Measurements from ENCODE around the gene DGAT2.

DGAT2 gene

DNA sequence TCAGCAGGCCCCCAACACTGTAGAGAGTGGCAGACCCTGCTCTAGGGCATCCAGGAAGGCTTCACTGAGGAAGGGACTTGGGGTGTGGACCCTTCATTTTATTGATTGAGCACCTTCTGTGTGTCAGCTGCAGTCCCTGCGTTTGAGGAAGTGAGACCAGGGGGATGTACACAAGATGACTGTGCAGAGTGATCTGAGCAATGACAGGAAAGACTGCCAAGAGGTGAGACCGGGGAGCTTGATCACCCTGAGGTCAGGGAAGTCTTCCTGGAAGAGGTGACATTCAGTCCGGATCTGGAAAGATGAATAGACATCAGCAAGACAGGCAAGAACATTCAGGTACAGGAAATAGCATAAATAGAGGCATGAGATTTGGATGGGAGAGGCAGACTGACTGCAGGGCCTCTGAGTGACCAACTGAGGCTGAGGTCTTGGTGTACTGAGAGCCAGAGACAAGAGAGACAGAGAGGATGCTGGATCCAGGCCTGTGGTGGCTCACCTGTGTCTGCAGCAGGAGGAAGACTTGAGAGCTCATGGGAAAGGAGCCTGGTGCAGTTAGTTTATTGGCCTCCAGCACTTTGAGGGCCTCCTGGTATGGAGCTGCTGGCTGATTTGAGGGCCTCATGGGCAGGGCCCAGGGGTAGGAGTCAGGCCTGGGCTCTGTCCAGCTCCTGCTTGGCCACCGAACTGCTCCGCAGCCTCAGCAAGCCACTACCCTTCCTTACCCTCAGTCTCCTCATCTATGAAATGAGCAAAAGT is 5.2 kb downstream of the DGAT2 start:
- DNase-seq (ENCODE audit: low read depth): no peak
- no peak overlapping the region for H3K4me3 ChIP-seq (ENCODE audit: low read depth, low read length)
- TF ChIP-seq, protein P1, sequence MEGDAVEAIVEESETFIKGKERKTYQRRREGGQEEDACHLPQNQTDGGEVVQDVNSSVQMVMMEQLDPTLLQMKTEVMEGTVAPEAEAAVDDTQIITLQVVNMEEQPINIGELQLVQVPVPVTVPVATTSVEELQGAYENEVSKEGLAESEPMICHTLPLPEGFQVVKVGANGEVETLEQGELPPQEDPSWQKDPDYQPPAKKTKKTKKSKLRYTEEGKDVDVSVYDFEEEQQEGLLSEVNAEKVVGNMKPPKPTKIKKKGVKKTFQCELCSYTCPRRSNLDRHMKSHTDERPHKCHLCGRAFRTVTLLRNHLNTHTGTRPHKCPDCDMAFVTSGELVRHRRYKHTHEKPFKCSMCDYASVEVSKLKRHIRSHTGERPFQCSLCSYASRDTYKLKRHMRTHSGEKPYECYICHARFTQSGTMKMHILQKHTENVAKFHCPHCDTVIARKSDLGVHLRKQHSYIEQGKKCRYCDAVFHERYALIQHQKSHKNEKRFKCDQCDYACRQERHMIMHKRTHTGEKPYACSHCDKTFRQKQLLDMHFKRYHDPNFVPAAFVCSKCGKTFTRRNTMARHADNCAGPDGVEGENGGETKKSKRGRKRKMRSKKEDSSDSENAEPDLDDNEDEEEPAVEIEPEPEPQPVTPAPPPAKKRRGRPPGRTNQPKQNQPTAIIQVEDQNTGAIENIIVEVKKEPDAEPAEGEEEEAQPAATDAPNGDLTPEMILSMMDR (conservative IDR thresholded peaks at IDR 0.05; ENCODE audit: low read depth, low read length): no peak

DNA sequence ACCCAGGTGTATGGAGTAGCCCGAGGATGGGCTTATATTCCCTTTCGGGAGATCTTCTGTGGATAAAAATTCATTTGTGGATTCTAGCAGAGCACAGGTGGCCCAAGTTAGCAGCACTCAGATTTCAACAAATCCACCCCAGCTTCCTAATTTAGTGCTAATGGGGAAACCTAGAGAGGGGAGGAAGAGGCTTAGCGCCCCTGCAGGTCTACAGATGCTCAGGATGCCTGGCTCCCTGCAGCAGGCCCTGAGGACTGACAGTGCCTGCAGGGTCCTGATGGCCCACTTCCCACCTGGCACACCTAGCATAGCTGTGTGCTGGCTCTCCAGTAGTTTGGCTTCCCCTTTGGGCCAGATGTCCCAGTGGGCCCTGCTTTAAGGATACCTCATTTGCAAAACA is 6.5 kb downstream of the DGAT2 start:
- DNase-seq (ENCODE audit: low read depth): no peak
- TF ChIP-seq, protein P1 (conservative IDR thresholded peaks at IDR 0.05; ENCODE audit: low read depth, low read length): no peak
- no peak overlapping the region for H3K4me3 ChIP-seq (ENCODE audit: low read depth, low read length)

DNA sequence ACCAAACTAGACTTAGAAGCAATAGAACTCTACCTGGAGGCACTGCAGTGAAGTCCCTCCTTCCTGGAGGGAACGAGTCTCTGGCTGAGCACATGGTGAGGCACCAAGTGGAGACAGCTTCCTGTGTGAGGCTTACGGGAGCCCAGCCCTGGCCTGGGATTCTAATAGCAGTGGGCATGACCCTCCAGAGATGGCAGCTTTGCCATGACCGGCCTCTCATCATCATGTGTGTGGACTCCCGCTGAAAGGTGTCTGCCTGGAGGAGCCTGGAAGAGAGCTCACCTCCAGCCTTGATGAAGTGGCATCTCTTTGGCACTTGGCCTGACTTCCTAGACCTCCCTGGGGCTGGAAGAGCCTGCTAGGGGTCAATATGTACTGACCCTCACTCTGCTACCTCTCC is 8.0 kb downstream of the DGAT2 start:
- no peak for DNase-seq (ENCODE audit: low read depth)
- TF ChIP-seq, protein P1 (conservative IDR thresholded peaks at IDR 0.05; ENCODE audit: low read depth, low read length): no peak
- H3K4me3 ChIP-seq (ENCODE audit: low read depth, low read length): no peak overlapping the region

DNA sequence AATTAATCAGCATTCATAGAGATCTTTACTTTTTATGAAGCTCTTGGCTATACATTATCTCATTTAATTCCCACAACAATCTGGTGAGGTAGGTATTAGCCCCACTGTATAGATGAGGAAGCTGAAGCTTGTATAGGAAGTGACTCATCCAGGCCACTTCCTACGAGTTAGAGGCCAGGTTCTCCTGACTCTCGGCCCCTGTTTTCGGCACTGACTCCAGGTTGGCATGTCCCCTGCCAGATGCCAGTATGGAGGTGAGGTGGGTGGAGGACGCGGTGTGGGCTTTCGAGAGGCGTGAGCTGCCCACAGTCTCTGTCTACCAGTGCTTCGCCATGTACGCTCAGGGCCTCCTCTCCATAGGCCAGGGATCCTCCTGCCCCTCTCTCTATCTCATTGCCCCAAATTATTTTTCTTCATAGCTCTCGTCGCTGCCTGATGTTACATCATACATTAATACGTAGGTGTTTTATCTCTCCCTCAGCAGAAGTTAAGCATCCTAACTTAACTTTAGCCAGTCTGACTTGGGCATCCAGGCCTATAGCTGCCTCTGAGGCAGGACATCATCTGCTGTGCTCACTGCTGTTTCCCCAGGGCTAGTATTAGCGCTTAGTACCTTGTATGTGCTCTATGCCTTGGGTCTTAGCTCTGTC is 9.0 kb downstream of the DGAT2 start:
- DNase-seq (ENCODE audit: low read depth): no peak
- TF ChIP-seq, protein P1 (conservative IDR thresholded peaks at IDR 0.05; ENCODE audit: low read depth, low read length): no peak
- no peak overlapping the region for H3K4me3 ChIP-seq (ENCODE audit: low read depth, low read length)

DNA sequence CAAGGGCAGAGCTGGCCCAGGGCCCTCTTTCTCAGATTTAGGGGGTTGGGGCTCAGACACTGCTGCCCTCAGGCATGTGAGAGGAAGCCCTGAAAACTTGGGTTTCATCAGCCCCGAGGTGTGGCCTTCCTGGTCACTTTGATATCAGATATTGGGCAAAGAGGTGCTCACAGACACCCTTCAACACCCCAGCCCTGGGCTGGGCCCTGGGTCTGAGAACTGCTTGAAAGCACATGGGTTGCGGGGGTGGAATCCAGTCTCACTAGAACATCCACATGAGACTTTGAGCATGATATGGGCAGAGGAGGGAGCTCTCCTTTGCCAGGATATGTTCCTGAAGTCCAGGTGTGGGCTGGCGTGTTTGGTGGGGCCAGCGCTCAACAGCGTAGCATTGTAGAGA is 10.4 kb downstream of the DGAT2 start:
- TF ChIP-seq, protein P1 (conservative IDR thresholded peaks at IDR 0.05; ENCODE audit: low read depth, low read length): no peak
- no peak for DNase-seq (ENCODE audit: low read depth)
- H3K4me3 ChIP-seq (ENCODE audit: low read depth, low read length): no peak overlapping the region

DNA sequence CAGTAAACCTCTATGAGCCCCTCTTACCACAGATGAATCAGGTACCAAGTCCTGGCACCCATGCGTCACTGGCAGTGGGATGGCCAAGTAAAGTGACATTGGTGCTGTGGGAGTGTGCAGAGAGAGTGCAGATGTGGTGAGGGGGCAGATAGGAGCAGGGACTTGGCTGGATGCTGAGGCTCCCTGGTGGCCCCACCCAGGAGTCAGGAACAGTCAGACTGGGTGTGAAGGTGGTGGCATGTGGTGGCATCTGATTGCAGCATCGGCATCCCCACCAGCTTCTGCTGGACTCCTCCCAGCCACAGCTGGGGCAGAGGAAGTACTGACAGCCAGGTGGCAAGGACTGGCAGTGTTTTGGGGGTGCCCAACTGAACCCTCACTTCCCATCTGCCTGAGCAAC is 11.4 kb downstream of the DGAT2 start:
- no peak for DNase-seq (ENCODE audit: low read depth)
- TF ChIP-seq, protein P1 (conservative IDR thresholded peaks at IDR 0.05; ENCODE audit: low read depth, low read length): no peak
- no peak overlapping the region for H3K4me3 ChIP-seq (ENCODE audit: low read depth, low read length)

DNA sequence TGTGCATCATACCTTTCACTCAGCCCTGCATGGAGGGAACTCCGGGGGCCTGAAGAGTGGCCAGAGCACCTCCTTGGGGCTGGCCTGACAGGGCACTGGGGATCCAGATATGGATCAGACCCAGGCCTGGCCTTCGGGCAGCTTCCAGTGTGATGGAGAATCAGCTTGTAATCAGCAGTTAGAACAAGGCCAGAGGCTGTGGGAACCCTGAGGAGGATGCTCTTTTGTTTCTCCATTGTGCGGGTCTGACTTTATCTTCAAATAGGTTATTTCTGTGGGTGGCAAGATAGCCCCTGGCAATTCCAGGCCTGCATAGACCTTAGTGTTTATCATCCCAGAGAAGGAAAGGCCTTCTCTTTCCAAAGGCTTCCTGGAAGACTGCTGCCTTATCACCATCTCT is 12.3 kb downstream of the DGAT2 start:
- no peak overlapping the region for H3K4me3 ChIP-seq (ENCODE audit: low read depth, low read length)
- TF ChIP-seq, protein P1 (conservative IDR thresholded peaks at IDR 0.05; ENCODE audit: low read depth, low read length): no peak

More for the DNA sequence above, 12.3 kb downstream of the DGAT2 start:
- no peak for DNase-seq (ENCODE audit: low read depth)
